Prostate gland (tissue), 2 donors: Measurements from ENCODE around the gene DUSP2.

Experiments used
- POLR2A ChIP-seq: fragments of 450-650 bp; IDR thresholded peaks from one replicate; pipeline ENCODE4 v1.6.1; 2016; ENCODE audit warnings: antibody characterized with exemption, mild to moderate bottlenecking
- TF ChIP-seq, protein P1 (sequence below), 4 experiments: fragments of 200-600 bp in 2 of 4; fragments of 450-650 bp in 2 of 4; sonication (generic) in 2 of 4; IDR thresholded peaks; 1 replicate in 3 of 4; 2 replicates in 1 of 4; pipeline ENCODE4 v1.5.1; 2016 to 2019; ENCODE audit warnings: antibody characterized with exemption in 4 of 4, mild to moderate bottlenecking in 2 of 4, moderate library complexity in 2 of 4

GRCh38 chr2:96128456-96128855 lies 16.8 kb downstream of the DUSP2 start:
- TF ChIP-seq, protein P1, sequence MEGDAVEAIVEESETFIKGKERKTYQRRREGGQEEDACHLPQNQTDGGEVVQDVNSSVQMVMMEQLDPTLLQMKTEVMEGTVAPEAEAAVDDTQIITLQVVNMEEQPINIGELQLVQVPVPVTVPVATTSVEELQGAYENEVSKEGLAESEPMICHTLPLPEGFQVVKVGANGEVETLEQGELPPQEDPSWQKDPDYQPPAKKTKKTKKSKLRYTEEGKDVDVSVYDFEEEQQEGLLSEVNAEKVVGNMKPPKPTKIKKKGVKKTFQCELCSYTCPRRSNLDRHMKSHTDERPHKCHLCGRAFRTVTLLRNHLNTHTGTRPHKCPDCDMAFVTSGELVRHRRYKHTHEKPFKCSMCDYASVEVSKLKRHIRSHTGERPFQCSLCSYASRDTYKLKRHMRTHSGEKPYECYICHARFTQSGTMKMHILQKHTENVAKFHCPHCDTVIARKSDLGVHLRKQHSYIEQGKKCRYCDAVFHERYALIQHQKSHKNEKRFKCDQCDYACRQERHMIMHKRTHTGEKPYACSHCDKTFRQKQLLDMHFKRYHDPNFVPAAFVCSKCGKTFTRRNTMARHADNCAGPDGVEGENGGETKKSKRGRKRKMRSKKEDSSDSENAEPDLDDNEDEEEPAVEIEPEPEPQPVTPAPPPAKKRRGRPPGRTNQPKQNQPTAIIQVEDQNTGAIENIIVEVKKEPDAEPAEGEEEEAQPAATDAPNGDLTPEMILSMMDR (IDR thresholded peaks at IDR 0.05) = no peak
- TF ChIP-seq POLR2A = no peak
